ENCODE data around the gene SVOP. TPM values are rescaled to one million over a fixed set of nuclear protein-coding genes. Genes with fewer than 3 reads are reported as not detected.

Gene SVOP
- total RNA-seq, 1 donor from 2014 or later, result not detected

DNA sequence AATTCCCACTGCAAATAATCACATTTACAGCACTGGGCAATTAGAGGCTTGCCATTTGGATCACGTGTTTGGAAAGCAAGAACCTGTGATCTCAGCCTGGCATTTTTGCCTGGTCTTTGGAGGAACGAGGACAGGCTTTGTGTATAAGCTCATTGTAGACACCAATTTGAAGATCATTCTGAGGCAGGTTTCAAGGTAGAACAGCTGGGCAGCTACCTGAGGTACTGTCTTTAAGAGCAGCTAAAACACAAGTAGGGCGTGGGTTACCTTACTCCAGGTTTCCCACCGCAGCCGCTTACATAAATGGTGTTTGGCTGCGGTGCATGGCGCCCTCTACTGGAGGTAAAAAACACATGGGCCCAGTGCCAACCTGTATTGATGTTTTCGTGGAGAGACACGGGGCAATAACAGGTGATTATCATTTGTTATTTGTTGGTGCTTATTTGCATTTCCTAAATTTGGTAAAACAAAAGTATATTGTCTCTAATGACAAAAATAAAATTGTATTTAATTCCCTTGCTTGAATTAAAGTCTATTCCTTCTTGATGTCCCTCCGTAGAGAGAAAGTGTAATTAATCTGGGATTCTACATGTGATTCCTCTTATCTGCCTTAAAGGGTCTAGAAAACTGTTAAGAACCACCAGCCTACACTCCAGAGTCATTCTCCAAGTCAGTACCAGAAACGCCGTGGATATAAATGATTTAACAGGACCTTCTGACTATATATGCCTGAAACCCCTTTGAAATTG lies 69.7 kb downstream of the SVOP start:
- TF ChIP-seq CTCF (IDR thresholded peaks at IDR 0.05), result peak; percentile 99
- H3K36me3 Mint-ChIP-seq (ENCODE audit: low read depth), result peaks cover 2% of the 10 kb centered on the region

DNA sequence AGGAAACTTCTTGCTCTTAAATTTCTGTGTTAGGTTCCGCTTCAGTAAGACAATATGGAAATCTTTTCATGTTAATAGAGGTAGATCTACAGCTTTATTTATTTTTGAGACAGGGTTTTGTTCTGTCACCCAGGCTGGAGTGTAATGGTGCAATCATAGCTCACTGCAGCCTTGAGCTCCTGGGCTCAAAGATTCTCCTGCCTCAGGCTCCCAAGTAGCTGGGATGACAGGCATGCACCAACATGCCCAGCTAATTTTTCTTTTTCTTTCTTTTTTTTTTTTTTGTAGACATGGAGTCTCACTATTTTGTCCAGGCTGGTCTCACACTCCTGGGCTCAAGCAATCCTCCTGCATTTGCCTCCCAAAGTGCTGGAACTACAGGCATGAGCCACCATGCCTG lies 70.9 kb downstream of the SVOP start:
- peaks cover 18% of the 10 kb centered on the region for H3K4me1 Mint-ChIP-seq (ENCODE audit: low read depth)
- H3K27me3 Mint-ChIP-seq (ENCODE audit: low read depth), result no peaks in the 10 kb centered on the region
- TF ChIP-seq CTCF (IDR thresholded peaks at IDR 0.05), result no peak
- peaks cover 2% of the 10 kb centered on the region for H3K36me3 Mint-ChIP-seq (ENCODE audit: low read depth)
- no peak overlapping the region for H3K4me3 Mint-ChIP-seq (ENCODE audit: unreplicated experiment)
- DNase-seq (ENCODE audit: low spot score), result no peak
- peaks cover 9% of the 10 kb centered on the region for H3K9me3 Mint-ChIP-seq (ENCODE audit: low read depth)
- no peak overlapping the region for H3K27ac Mint-ChIP-seq (ENCODE audit: unreplicated experiment)

More for the DNA sequence above, 69.7 kb downstream of the SVOP start:
- Mint-ChIP-seq H3K27me3 (ENCODE audit: low read depth) (peaks cover under 1% of the 10 kb centered on the region), H3K9me3 (ENCODE audit: low read depth) (peaks cover 9% of the 10 kb centered on the region), H3K4me1 (ENCODE audit: low read depth) (peaks cover 24% of the 10 kb centered on the region), H3K27ac (ENCODE audit: unreplicated experiment) (no peak overlapping the region), H3K4me3 (ENCODE audit: unreplicated experiment) (no peak overlapping the region)
- no peak for DNase-seq (ENCODE audit: low spot score)

DNA sequence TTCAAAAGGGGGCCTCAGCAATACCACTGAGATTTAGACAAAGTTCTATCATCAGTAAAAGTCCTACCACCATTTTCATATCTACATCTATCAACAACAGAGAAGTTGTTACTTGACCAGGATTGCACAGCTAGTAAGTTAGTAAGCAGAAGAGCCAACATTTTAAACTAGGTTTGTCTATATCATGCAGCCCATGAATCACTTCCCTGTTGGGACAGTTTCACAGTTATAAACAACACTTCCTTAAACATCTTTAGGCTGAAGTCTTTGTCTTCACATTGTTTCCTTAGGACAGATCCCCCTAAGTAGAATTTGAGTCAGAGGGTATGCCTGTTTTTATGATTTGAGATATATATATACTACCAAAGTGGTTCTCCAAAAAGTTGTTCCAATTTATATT lies 72.5 kb downstream of the SVOP start:
- Mint-ChIP-seq H3K27me3 (ENCODE audit: low read depth) (no peaks in the 10 kb centered on the region), H3K4me3 (ENCODE audit: unreplicated experiment) (no peak overlapping the region), H3K9me3 (ENCODE audit: low read depth) (peaks cover 9% of the 10 kb centered on the region), H3K36me3 (ENCODE audit: low read depth) (peaks cover 2% of the 10 kb centered on the region), H3K4me1 (ENCODE audit: low read depth) (peaks cover 17% of the 10 kb centered on the region), H3K27ac (ENCODE audit: unreplicated experiment) (no peak overlapping the region)
- no peak for TF ChIP-seq CTCF (IDR thresholded peaks at IDR 0.05)
- no peak for DNase-seq (ENCODE audit: low spot score)

GRCh38 chr12:108947097-108947496 lies 73.8 kb downstream of the SVOP start:
- Mint-ChIP-seq H3K4me3 (ENCODE audit: unreplicated experiment) (no peak overlapping the region), H3K36me3 (ENCODE audit: low read depth) (peaks cover 2% of the 10 kb centered on the region), H3K27ac (ENCODE audit: unreplicated experiment) (no peak overlapping the region), H3K4me1 (ENCODE audit: low read depth) (peaks cover 17% of the 10 kb centered on the region), H3K9me3 (ENCODE audit: low read depth) (peaks cover 9% of the 10 kb centered on the region), H3K27me3 (ENCODE audit: low read depth) (no peaks in the 10 kb centered on the region)
- DNase-seq (ENCODE audit: low spot score), result no peak
- TF ChIP-seq CTCF (IDR thresholded peaks at IDR 0.05), result no peak

DNA sequence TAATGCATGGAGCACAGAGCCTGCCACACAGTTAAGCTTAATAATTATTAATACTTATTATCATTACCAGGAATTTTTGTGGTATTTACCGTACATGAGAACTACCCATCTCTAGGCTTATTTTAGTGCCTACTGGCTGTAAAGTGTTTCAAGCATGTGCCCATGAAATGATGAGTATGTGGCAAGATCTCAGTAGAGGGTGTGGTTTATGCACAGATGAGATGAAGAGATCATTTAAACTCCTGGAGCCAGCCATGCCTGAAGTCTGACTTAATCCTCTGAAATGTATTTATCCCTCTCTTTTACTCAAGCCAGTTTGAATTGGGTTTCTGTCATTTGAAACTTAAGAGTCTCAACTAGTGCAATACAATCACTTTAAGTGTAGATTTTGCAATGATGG lies 80.7 kb downstream of the SVOP start:
- H3K36me3 Mint-ChIP-seq (ENCODE audit: low read depth), result no peaks in the 10 kb centered on the region
- TF ChIP-seq CTCF (IDR thresholded peaks at IDR 0.05), result no peak
- DNase-seq (ENCODE audit: low spot score), result no peak
- no peaks in the 10 kb centered on the region for H3K4me1 Mint-ChIP-seq (ENCODE audit: low read depth)
- H3K9me3 Mint-ChIP-seq (ENCODE audit: low read depth), result no peaks in the 10 kb centered on the region
- H3K27ac Mint-ChIP-seq (ENCODE audit: unreplicated experiment), result no peak overlapping the region
- H3K27me3 Mint-ChIP-seq (ENCODE audit: low read depth), result peaks cover 6% of the 10 kb centered on the region
- H3K4me3 Mint-ChIP-seq (ENCODE audit: unreplicated experiment), result no peak overlapping the region
